Endothelial cell of hepatic sinusoid (primary cell): ENCODE data around the gene NAV1.

ENCODE experiments used
- in situ Hi-C: cut with HindIII; loops from 2 replicates; pipeline ENCODE4 v1.10.0; 2017; ENCODE audit warnings: low sequenced_read_pairs

NAV1 gene

DNA sequence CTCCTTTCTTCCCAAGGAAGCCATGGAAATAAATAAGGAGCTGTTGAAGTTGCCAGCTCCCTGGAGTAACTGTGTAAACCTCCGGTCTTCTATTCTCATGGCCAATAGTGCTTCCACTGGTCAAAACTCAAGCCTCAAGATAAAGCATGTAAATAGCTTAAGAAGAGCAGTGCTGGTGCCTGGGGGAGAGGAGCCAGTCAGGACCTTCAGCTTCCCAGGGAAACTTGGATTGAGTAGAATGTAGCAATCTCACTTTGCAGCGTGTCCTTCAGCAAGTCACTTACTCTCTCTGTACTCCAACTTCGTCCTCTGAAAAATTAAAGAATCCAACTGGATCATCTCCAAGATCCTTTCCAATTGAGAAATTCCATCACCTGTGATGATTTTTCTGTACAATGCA lies 44.7 kb downstream of the NAV1 start:
- in situ Hi-C loops, result no loop called here

DNA sequence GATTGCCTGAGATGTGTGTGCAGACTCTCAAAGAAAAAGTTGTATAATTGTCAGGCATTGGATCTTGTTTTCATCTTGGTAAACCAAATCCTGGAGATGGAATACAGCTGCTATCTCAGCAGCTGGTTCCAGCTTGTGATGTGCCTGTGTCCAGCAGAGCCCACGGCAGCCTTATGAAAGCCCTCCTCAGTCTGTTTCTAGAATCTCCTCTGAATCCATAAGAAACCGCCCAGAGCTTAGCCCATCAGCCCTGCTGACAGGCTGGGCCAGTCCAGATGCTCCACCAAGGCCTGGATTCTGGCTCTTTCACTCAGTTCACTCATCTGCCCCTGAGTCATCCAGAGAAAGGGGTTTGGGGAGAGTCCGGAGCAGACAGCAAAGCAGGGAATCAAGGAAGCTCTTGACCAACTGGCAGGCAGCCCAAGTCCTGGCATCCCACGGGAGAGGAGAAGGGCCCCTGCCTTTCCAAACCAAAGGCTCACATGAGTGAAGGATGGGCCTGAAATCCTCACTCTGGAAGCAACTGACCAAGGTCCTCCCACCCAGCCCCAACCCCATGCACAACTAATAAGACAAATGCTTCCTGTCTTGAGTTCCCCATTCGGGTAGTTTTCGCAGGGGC lies 45.7 kb downstream of the NAV1 start:
- in situ Hi-C loops, result no loop called here

DNA sequence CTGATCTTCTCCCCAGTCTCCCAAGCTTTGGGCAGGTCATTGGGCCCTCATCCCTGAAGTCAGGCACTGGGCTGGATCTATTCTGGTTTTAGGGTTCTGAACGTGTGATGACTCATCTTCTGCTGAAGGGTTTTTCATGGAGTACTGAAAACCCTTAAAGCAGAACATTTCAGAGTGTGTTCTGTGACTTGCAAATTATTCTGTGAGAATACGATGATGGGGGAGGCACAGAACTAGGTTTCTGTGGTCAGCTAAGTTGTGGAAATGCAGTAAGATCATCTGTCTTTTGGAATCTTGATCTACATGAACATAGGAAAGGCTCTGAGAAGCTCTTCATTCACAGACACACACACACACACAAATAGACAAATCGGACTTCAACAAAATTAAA lies 46.2 kb downstream of the NAV1 start:
- in situ Hi-C loops, result no loop called here

DNA sequence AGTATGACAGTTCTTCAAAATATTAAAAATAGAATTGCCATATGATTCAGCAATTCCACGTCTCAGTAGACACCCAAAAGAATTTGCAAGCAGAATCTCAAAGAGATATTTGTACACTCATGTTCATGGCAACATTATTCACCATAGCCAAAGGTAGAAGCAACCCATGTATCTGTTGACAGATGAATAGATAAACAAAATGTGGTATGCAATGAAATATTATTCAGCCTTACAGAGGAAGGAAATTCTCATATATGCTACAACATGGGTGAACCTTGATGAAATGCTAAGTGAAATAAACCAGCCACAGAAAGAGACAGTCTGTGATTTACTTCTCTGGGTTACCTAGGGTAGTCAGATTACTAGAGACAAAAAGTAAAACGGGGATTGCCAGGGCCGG lies 47.0 kb downstream of the NAV1 start:
- in situ Hi-C loops, result no loop called here

DNA sequence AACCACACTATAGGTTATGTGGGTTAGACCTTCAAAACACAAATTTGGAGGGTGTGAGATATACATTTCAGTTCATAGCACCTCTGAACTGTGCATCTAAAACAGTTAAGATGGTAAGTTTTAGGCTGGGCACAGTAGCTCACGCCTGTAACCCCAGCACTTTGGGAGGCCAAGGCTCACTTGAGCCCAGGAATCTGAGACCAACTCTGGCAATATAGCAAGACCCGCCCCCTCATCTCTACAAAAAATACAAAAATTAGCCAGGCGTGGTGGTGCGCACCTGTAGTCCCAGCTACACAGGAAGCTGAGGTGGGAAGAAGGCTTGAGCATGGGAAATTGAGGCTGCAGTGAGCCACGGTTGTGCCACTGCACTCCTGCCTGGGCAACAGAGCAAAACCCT lies 47.9 kb downstream of the NAV1 start:
- in situ Hi-C loops, result no loop called here

DNA sequence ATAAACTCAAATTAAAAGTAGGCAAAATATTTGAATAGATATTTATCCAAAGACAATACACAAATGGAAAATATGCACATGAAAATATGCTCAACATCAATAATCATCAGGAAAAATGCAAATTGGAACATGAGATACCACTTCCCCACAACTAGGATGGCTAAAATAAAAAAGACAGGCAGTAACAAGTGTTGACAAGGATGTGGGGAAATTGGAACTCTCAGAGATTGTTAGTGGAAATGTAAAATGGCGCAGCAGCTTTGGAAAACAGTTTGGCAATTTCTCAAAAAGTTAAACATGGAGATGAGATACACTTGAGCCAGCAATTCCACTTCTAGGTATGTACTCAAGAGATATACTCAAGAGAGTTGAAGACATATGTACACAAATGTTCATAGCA lies 48.8 kb downstream of the NAV1 start:
- in situ Hi-C loops, result no loop called here
